ENCODE data around the gene TMEM52.

Gene TMEM52

DNA sequence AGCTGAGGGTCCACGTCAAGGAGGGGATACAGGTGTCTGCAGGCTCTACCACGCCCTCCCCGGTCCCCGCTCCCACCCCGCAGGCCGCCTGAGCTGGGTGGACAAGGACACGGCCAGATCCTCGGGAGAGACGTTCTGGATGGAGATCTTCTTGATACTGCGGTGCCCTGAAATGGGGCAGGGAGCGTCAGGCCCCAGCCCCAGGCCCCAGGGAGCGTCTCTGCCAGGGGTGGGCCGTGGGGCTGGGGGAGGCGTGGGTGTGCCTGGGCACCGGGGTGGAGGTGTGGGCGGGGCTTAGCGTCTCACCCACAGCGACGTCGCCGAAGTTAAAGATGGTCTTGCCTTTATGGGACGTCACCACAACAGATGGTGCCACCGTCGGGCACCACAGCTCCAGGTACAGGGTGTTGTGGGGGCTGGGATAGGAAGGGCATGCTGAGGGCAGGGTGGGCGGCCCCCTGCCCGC, 7.3 kb upstream of the TMEM52 start:
- DNase-seq = no peak

DNA sequence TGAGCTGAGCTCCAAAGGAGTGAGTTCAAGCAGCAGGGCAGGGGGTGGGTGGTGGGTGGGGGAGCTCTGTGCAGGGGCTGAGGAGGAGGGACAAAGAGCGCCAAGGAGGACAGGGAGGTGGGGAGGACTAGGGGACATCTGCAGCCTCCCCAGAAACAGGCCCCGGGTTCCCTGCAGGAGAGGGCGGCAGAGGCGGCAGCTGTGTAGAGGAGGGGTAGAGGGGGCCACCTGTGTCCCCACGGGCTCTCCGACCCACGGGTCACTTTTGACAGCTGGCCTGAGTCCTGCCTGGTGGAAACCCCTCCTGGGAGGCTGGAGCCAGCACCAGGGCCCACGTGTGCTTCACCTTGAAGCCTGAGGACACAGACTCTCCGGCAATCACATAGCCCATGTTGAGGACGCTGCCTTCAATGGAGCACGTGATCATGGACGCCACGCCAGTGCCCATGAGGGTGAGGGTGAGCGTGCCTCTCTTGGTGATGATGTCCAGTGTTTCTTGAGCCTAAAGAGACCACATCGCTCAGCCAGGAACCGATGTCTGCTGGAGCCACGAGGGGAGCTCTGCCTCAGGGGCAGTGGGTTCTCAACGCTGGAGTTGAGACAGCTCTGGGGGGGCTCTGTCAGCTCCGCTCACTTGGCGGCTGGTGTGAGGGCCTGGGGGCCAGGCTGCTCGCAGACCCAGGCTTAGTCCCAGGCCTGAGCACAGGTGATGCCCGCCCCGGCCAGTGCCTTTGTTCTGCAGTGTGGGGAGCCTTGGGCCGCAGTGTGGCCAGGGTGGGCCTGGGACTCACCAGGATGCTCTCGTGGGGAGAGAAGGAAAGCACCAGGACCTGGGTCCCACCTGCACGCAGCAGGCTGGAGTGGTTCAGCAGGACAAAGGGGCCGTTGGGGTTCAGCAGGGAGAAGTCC, 6.6 kb upstream of the TMEM52 start:
- no peak for DNase-seq

DNA sequence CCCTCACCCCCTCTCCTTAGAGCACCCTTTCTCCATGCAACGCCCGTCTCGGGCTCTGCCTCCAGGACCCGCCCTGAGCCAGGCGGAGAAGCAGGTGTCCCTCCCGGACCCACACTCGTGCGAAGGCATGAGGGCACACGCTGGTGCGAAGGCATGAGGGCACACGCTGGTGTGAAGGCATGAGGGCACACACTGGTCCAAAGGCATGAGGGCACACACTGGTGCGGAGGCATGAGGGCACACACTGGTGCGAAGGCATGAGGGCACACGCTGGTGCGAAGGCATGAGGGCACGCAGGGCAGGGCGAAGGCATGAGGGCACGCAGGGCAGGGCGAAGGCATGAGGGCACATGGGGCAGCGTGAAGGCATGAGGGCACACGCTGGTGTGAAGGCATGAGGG, 5.8 kb upstream of the TMEM52 start:
- no peak for DNase-seq

DNA sequence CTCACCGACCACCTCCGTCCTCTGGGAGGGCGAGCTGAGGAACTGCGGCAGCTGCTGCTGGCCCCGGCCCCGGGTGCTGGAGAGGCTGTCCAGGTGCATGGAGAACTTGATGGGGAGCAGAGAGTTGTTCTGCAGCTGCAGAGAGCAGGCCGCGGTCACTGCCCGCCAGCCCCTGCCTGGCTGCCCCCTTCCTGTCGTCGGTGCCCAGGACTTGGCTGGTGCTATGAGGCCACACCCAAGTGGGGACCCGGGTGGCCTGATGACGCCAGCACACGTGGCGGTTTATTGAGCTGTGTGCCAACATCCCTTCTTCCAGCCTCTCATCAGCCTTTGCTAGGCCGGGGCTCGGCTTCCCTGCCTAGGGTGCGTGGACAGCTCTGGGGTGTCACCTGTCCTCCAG, 5.3 kb upstream of the TMEM52 start:
- DNase-seq = no peak

DNA sequence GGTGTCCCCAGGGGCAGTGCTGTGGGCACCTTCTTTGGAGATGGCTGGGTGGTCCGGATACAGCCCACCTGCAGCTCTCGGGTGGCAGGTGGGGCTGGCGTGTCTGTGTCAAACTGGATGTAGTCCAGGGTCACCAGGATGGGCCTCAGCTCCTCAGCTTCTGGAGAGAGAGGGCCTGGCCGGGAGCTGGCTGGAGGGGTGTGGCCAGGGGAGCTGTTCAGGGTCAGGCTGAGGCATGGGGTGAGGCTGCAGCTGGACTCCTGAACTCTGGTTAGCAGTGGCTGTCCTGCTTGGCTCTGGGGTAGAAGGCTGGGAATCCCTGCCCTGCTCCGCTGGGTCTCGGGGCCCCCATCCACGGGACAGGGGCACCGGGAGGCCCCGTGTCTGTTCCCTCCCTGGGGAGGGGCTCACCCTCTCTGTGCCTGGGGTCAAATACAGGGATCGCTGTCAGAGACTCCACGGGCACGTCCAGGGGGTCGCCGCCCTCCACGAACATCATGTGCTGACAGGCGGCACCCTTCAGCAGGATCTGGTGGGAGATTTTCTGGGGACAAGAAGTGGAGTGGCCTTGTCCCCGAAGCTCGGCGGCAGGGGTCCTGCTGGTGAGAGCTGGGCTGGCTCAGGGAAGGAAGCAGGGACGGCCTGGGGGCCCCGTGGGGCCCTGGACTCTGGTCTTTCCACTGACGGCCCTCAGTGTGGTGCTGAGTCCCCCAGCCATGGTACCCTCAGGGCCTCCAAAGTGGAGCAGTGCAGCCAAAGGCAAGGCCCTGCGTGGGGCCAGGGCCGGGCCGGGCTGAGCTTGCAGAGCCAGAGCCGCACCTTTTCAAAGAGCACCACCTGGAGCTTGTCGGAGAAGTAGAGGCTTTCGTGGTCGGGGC, 4.1 kb upstream of the TMEM52 start:
- no peak for DNase-seq

DNA sequence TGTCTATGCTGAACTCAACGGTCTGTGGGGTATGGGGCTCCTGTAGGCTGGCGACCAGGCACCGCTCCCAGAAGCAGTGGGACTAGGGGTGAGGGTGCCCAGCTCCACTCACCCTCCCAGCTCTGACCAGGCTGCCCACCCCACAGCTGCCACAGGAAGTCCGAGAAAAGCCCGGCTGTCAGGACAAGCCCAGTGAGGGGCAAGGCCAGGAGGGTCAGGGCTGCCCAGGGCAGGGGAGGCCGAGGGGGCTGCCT, 3.5 kb upstream of the TMEM52 start:
- no peak for DNase-seq

DNA sequence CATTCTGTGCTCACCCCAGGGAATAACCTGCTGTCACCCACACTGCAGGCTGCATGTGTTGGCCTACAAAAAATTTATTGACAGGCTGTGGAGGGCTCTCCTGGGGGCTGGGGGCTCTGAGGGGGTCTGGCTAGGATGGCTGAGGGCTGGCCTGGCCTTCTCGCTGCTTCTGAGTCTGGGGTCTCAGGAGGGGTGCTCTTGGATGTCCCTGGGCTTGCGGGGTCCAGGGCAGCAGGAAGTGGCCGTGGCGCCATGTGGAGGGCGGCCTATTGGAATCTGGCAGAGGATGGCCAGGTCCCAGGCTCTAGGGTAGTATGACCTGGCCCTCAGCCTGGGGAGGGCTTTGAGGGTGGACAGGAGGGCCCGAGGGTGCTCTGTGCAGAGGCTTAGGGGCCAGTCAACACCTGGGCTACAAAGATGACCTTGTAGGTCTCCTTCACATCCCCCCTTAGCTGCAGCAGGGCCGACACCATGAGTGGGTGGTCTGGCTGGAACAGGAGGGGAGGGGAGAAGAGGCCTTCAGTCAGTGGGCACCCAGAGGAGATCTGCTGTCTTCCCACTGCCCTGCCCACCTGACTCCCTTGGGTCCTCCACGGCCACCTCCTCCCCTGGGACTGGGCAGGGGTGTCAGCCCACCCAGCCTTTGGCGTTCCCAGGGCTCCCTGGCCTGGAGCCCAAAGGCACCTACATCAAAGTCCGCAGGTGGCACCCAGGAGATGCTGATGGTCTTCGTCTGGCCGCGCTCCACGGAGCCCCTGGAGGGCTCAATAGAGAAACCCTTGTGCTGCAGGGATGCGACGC, 3.0 kb upstream of the TMEM52 start:
- no peak for DNase-seq

DNA sequence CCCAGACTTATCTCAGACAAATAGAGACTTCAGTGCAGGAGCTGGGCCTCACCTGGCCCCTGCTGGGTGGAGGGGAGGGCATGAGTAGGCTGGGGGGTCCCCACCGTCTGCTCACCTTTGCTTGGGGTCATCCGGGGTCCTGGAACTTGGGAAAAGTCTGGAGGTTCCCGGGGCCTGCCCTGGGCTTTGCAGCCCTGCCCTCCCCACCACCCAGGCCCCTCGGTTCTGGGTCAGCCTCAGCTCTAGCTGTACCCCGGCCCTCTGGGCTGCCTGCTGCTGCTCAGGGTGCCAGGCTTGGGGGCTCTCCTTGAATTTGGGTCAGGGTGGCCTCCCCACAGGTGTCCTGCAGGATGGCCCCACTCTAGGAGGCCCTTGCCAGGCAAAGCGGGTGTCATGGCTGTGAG, 2.4 kb upstream of the TMEM52 start:
- DNase-seq = no peak

DNA sequence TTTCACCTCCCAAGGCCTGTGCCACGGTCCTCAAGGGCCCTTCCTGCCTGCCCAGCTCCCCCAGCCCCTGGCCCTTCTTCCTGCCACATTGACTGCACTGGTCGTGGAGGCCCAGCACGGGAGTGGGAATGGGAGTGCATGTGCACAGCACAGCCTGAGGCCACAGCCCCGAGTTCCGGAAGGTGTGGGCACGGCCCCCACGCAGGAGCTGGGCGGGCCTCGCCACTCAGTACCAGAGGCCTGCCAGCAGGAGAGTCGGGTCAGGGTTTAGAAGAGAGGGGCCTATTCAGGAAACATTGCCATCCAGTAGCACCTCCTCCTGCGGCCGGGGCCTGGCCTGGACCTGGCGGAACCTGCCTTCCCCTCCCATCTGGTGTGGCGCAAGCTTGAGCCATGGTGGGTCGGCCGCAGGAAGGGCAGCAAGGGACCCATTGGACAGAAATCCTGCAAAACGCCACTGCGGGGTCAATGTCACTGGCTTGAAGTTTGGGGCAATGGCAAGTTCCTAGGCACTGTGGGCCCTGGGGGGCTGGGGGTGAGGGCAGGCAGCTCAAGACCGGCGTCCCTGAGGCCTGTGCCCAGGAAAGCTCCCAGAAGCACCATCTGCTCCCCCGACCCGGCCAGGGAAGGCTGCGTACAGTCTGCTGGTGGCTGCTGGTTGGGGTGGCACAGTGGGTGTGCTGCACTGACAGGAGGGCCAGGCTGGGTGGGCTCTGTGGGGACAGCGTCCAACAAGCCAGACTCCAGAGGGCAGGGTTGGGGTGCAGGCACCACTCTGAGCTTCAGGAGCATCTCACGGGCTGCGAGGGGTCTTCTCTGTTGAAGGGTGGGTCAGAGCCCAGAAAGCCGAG, 1.8 kb upstream of the TMEM52 start:
- no peak for DNase-seq

DNA sequence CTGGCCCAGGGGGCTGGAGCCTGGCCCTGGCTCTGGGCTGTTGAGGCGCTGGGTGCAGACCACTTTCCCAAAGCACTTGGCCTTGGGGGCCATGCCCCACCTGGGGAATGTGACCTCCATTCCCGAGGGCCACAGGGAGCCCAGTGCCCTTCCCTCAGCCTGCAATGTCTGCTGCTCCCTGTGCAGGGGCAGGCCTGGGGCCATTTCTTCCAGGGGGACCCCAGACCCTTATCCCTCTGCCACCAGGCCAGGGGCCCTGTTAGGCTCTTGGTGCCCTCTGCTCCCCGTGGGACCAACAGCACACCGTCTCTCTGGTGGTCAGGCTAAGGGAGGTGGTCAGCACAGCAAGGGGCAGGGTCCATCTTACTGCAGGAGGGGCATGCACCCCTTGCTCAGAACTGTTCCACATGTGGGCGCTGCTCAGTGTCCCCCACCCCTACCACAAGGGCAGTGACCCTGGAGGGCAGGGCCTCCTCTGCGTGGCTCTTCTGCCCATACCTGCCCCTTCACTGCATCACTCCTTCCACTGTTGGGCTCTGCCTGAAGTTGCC, 1.1 kb upstream of the TMEM52 start:
- DNase-seq = no peak

DNA sequence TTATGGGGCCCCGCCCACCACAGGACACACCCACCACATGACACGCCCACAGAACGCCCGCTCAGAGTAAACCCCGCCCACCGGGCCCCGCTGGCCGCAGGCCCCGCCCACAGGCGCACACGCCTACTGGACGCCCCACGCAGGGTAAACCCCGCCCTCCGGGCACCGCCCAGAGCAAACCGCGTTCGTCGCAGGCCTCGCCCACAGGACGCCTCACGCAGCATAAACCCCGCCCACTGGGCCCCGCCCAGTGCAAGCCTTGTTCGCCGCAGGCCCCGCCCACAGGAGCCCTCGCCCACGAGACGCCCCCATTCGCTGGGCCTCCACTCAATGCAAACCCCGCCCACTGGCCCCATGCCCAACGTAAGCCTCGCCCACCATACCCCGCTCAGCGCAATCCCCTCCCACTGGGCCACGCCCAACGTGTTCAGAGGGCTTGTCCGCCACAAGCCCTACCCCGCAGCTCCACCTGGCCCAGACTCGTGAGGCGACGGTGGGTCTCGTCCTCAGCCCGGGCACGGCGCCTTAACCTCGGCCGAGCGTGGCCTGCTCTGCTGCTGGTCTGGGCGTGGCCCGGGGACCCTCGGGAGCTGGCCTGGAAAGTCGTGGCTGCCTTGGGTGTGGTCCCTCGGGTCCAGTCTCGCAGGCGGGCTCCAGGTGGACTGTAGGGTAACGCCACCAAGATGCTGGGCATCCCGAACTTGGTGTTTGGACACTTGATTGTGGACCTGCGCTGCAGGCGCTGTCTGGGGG, 401 bp upstream of the TMEM52 start:
- DNase-seq = peak; percentile 99

DNA sequence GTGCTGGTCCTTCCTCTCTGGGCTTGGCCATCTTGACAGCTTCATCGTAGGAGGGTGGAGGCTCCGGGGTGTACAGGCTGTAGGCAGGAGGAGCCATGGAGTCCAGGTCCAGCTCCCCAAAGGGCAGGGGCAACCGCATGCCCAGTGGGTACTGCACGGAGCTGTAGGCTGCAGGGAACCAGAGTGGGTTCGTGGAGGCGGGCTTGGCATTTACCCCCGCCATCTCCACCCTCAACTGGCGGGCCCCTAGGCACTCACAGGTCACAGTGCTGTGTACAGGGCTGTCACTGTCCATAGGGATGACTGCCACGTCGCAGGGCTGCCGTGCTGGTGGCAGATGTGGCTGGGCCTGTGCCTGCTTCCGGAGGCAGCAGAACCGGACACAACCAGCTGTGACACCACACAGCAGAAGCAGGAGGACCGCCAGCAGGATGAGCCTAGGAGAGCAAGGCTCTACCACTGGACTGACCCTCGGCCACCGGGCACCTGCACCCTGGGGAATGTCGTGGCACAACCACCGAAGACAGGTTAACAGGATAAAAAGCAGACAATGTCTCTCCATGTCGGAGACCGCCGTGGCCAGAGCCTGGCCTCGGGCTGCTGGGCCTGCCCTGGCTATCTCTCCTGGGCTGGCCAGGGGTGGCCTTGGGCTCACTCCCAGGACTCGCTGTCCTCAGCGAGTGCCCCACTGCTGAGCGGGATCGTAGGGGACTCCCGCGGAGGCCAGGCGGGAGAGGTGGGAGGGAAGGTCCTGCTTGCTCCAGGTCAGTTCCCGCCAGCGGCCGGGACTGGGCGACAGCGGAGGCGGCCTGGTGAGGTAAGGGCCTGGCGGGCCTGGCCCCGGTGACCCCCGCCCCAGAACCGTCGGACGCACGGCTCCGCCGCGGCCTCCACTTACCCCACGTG, 831 bp downstream of the TMEM52 start:
- DNase-seq = no peak

DNA sequence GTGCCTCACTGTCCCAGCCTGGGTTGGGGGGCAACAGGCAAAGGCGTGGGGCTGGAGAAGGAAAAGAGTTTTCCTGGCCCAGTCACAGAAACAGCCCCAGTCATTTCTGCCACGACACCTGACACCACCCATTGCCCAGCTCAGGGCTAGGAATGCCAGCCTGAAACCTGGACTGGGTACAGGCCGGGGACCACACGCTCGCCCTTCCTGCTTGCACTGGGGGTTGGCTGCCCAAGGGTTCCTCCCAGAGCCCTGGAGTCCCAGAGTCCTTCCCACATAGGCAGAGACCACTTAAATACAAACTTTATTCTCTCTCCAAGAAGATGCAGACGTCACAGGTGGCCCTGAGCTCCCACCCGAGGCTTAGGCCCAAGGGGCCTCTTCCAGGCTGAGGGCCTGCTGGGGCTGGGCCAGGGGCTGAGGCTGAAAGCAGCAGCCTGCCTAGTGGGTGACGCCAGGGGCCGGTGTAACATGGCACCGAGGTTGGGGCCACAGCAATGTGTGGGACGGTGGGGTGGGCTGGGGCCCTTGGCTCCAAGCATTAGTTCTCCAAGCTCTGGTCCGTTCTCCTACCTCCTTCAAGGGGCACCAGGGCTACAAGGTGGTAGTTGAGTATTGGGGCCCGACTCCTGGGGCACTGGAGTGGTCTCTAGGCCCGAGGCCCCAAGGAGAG, 1.6 kb downstream of the TMEM52 start:
- DNase-seq = no peak

DNA sequence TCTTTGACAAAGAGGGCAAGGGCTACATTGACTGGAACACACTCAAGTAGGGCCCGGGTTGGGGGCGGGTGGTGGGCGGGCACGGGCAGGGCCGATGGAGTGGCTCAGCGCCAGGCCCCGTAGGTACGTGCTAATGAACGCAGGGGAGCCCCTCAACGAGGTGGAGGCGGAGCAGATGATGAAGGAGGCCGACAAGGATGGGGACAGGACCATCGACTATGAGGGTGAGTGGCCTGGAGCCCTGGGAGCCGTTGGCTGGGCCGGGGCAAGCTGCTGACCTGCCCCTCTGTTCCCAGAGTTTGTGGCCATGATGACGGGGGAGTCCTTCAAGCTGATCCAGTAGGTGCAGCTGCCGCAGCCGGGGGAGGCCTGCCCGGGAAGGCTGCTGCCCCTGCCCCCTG, 2.2 kb downstream of the TMEM52 start:
- DNase-seq = no peak

DNA sequence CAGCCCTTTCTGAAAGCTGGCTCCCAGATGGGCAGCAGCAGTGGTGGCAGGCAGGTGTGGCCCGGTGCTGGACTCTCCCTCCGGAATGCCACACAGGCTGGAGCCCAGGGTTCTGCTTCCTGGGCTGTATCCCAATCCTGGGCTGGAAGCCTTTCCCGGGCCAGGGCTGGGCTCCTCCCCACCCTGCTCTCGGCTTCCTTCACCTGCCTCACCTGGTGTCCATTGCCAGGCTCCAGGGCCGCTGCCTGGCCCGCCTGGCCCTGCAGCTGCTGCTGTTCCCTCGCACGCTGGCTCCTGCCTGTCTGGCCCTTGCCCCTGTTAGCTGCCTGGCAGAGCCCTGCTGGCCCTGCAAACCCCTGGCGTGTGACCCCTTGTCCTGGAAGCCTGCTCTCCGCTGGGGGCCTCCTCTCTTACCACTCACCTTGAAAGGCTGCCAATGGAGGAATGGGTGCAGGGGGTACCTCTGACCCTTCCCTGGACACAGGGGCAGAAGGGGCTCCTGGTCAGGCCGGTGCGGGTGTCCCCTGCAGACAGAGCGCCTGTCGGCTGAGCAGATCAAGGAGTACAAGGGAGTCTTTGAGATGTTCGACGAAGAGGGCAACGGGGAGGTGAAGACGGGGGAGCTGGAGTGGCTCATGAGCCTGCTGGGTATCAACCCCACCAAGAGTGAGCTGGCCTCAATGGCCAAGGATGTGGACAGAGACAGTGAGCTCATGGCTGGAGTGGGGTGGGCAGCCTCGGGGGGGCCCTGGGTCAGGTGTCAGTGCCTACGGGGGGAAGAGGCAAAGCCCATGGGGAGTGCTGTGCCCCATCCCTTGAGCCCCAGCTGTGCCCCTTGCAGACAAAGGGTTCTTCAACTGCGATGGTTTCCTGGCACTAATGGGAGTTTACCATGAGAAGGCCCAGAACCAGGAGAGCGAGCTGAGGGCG, 2.9 kb downstream of the TMEM52 start:
- DNase-seq = no peak

DNA sequence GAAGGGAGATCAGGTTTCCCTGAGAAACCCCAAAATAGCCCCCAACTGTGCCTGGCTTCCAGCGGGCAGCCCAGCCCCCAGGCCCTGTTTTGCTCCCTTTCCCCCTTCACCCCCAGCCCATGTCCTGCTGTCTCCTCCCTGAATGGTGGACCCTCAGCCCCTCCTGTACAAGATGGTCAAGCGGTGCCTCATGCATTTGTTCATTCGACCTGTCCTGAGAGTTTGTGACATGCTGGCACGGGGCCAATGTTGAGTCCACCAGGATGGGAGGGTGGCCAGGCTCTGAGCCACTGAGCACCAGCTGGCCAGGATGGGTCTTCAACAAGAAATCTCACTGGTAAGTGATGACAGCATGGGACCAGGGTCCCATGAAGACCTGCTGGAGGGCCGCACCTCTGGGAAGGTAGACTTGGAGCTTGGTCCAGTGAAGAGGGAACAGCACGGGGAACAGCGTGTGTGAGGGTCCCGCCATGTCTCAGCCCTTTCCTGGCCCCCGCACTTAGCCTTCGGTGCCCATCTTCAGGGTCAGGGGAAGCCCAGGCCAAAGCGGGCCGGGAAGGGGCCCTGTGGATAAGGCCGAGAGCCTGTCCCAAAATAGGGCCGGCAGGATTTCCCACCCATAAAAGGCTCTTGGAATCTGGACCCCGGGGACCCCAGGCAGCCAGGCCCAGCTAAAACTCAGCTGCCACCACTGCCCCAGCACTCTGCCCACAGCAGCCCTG, 3.9 kb downstream of the TMEM52 start, which contains the start of gene CALML6:
CALML6 (plus strand) TSS at position 290 of the 722 bp plus-strand sequence; CDS start at position 311, 21 bp downstream.
- no peak for DNase-seq

Data from activated effector memory CD4-positive, alpha-beta T cell treated with Interleukin-2 at 50 U/mL for 16 hours (primary cell).